HepG2 (cell line): ENCODE measurements around the gene MPPE1. TPM values are rescaled to one million over a fixed set of nuclear protein-coding genes. Genes with fewer than 3 reads are reported as not detected.

Experiments
- ATAC-seq: fragments of 200-7000 bp; cut with Tn5 transposase; 3 replicates; pipeline ENCODE4 v1.9.1; 2020; ENCODE audit warnings: mild to moderate bottlenecking, moderate library complexity
- BruUV-seq: library from RNA; stranded (reverse); fragments of 400-500 nt; replicated peaks from 2 replicates; lab custom pipeline; 2021; lab: Mats Ljungman, UMichigan
- CTCF ChIA-PET: fragments of 300-600 bp; formaldehyde crosslinking; extraction: SDS; loops from one replicate; lab custom pipeline; 2021; ENCODE audit warnings: low total read pairs, inconsistent platforms, low intra/inter-chr PET ratio; lab: Yijun Ruan, JAX
- POLR2A ChIA-PET: fragments of 350-600 bp; sonication (Branson Sonifier 250); formaldehyde crosslinking; loops from one replicate; lab custom pipeline; 2020; ENCODE audit warnings: antibody characterized with exemption, inconsistent platforms; lab: Yijun Ruan, JAX
- DNase-seq: peaks from one replicate; pipeline ENCODE4 v3.0.0-alpha.2; 2015; ENCODE audit warnings: low spot score
- FAIRE-seq: peaks from 3 replicates; lab custom pipeline; 2011; peaks lifted over from hg19 to GRCh38; lab: Jason Lieb, UNC
- H2AFZ ChIP-seq: one replicate; pipeline ENCODE4 v1.6.1; 2011; ENCODE audit warnings: low read length, inconsistent platforms
- H3K27ac ChIP-seq: fragments of 300-600 bp; 3 replicates; pipeline ENCODE4 v1.8.0; 2011; ENCODE audit warnings: mixed run types, mild to moderate bottlenecking, mixed read lengths, low read length, inconsistent platforms; ENCODE audit not compliant: insufficient read depth; ENCODE audit errors: extremely low read length
- H3K27me3 ChIP-seq, 2 experiments: fragments of 200-600 bp in 1 of 2; 2 replicates in 1 of 2; 3 replicates in 1 of 2; pipeline versions ENCODE4 v1.6.0 to v1.8.0; 2011; ENCODE audit warnings: low read length in 2 of 2, mild to moderate bottlenecking in 2 of 2, moderate library complexity in 2 of 2, inconsistent platforms in 1 of 2; ENCODE audit not compliant: insufficient read depth in 2 of 2, control insufficient read depth in 1 of 2
- H3K36me3 ChIP-seq, 2 experiments: fragments of 200-600 bp in 1 of 2; replicated peaks in 1 of 2; 2 replicates in 1 of 2; 3 replicates in 1 of 2; pipeline versions ENCODE4 v1.5.1 to v1.8.0; 2011; ENCODE audit warnings: low read length in 2 of 2, inconsistent platforms in 1 of 2; ENCODE audit not compliant: insufficient read depth in 2 of 2, control insufficient read depth in 1 of 2
- H3K4me1 ChIP-seq: 2 replicates; pipeline ENCODE4 v1.5.1; 2012; ENCODE audit warnings: low read length, inconsistent platforms; ENCODE audit not compliant: insufficient read depth
- H3K4me2 ChIP-seq: 2 replicates; pipeline ENCODE4 v1.6.0; 2011; ENCODE audit warnings: low read depth, low read length, inconsistent platforms
- H3K4me3 ChIP-seq, 3 experiments: fragments of 200-600 bp in 1 of 3; sonication (generic), shearing (Covaris generic) in 1 of 3; replicated peaks in 1 of 3; 2 replicates each; pipeline ENCODE4 v1.5.1; 2011 to 2016; ENCODE audit warnings: low read length in 3 of 3, inconsistent platforms in 2 of 3, low read depth in 2 of 3, mild to moderate bottlenecking in 2 of 3, control low read depth in 1 of 3, mixed read lengths in 1 of 3; ENCODE audit not compliant: insufficient read depth in 1 of 3
- H3K79me2 ChIP-seq: one replicate; pipeline ENCODE4 v1.6.1; 2011; ENCODE audit warnings: low read length, inconsistent platforms; ENCODE audit not compliant: insufficient read depth
- H3K9ac ChIP-seq: 2 replicates; pipeline ENCODE4 v1.6.0; 2011; ENCODE audit warnings: mild to moderate bottlenecking, low read depth, low read length, inconsistent platforms; ENCODE audit not compliant: insufficient read depth
- H3K9me3 ChIP-seq: 2 replicates; pipeline ENCODE4 v1.5.1; 2012; ENCODE audit warnings: mild to moderate bottlenecking, low read length
- H4K20me1 ChIP-seq: 2 replicates; pipeline ENCODE4 v1.6.0; 2011; ENCODE audit warnings: inconsistent platforms, mild to moderate bottlenecking, low read length, moderate library complexity; ENCODE audit not compliant: insufficient read depth
- CERS6 ChIP-seq: sonication (generic); formaldehyde crosslinking; IDR thresholded peaks from 2 replicates; pipeline ENCODE4 v1.5.0; 2020; ENCODE audit warnings: missing genetic modification reagents
- FOXJ3 ChIP-seq: sonication (generic); formaldehyde crosslinking; IDR thresholded peaks from 2 replicates; pipeline ENCODE4 v1.4.0; 2020; ENCODE audit warnings: missing genetic modification reagents, mild to moderate bottlenecking, borderline replicate concordance
- KAT2B ChIP-seq: fragments of 150-350 bp; IDR thresholded peaks from 2 replicates; pipeline ENCODE4 v1.6.1; 2014; ENCODE audit warnings: low read depth, low read length, borderline replicate concordance
- RERE ChIP-seq: IDR thresholded peaks from 2 replicates; pipeline ENCODE4 v1.6.1; 2016; ENCODE audit warnings: low read depth, missing genetic modification reagents, missing compliant biosample characterization
- SAFB2 ChIP-seq: sonication (generic); formaldehyde crosslinking; IDR thresholded peaks from 2 replicates; pipeline ENCODE4 v1.5.1; 2020; ENCODE audit warnings: missing genetic modification reagents, low read depth, mild to moderate bottlenecking, borderline replicate concordance
- ZFP37 ChIP-seq: sonication (generic); formaldehyde crosslinking; IDR thresholded peaks from 2 replicates; pipeline ENCODE4 v1.4.0; 2020; ENCODE audit warnings: missing genetic modification reagents, borderline replicate concordance
- ZFP91 ChIP-seq: sonication (generic); formaldehyde crosslinking; IDR thresholded peaks from 2 replicates; pipeline ENCODE4 v1.9.0; 2022; ENCODE audit warnings: missing genetic modification reagents, mild to moderate bottlenecking, borderline replicate concordance
- ZMYM4 ChIP-seq: sonication (generic); formaldehyde crosslinking; IDR thresholded peaks from 2 replicates; pipeline ENCODE4 v1.8.1; 2023; ENCODE audit warnings: mild to moderate bottlenecking, missing genetic modification reagents
- ZNF264 ChIP-seq: sonication (generic); formaldehyde crosslinking; IDR thresholded peaks from 2 replicates; pipeline ENCODE4 v1.4.0; 2020; ENCODE audit warnings: missing genetic modification reagents
- ZNF510 ChIP-seq: sonication (generic); formaldehyde crosslinking; IDR thresholded peaks from 2 replicates; pipeline ENCODE4 v1.4.0; 2020; ENCODE audit warnings: low read depth, mild to moderate bottlenecking, missing genetic modification reagents
- WGBS: methylation state at CpG from one replicate; pipeline ENCODE4 v1.1.6; 2017; ENCODE audit warnings: low lambda C conversion rate; 5-methylcytosine and 5-hydroxymethylcytosine counted together
- in situ Hi-C: cut with HindIII; loops from 2 replicates; pipeline ENCODE4 v1.10.0; 2017; ENCODE audit warnings: low pct_unique_long_range_greater_than_20kb; ENCODE audit not compliant: extremely low pct_ligation_motif_present
- intact Hi-C: fragments of 100-400 bp; cut with micrococcal nuclease; formaldehyde crosslinking; loops from one replicate; pipeline ENCODE4 v1.10.0; 2022; ENCODE audit not compliant: unreplicated experiment
- polyA plus RNA-seq, 8 experiments: library from polyadenylated mRNA; depleted of rRNA in 3 of 8; stranded (reverse) in 7 of 8; unstranded in 1 of 8; fragments of >200 nt; fragmentation: Illumina TruSeq in 4 of 8; extraction: Trizol in 4 of 8; gene quantifications; 2 replicates each; pipeline versions ENCODE4 v1.2.1 to v1.2.3, GENCODE V29; 2011 to 2016; ENCODE audit warnings: low read depth in 4 of 8, missing spikeins in 1 of 8, mixed read lengths in 1 of 8; ENCODE audit not compliant: insufficient read depth in 1 of 8
- total RNA-seq, 5 experiments: library from RNA; depleted of rRNA; stranded (reverse); fragments of >200 nt; fragmentation: Illumina TruSeq; extraction: Trizol; gene quantifications; 2 replicates each; pipeline ENCODE4 v1.2.3, GENCODE V29; 2016; ENCODE audit warnings: low read depth in 1 of 5

MPPE1 gene
- total and polyA plus RNA-seq, 2 of the 13 experiments (the other 11 are each of a cell fraction or from before 2014, with no cell fraction given), result 9.6 to 11.9 TPM

- no peak for DNase-seq
- Histone ChIP-seq H2AFZ (no peak overlapping the region), H3K4me2 (no peak overlapping the region), H3K79me2 (no peaks in the 10 kb centered on the region), H3K9ac (no peak overlapping the region), H3K27ac (no peak overlapping the region), H3K4me1 (0 out of 2 replicates have a peak, but pooled peaks cover under 1% of the 10 kb centered on the region), H4K20me1 (no peaks in the 10 kb centered on the region), H3K9me3 (no peaks in the 10 kb centered on the region), H3K27me3 (peaks cover 0 to 14% of the 10 kb centered on the region in 2 experiments; a peak in 2 of 5 replicates), H3K4me3 (no peak overlapping the region), H3K36me3 (no peaks in the 10 kb centered on the region)
- ATAC-seq, result no peak
- no TSS peak for BruUV-seq
- no peak for TF ChIP-seq ZNF510
- TF ChIP-seq ZFP91, result no peak
- intact Hi-C loops (no loop called here), in situ Hi-C loops (no loop called here)
- 53% methylated on average over 4 of the region's 14 CpGs for WGBS
- FAIRE-seq, result no peak
- ChIA-PET CTCF (no interaction called here), POLR2A (interaction anchor here (1.1 to 1.2 kb wide), 2 partner anchors 49 to 63 kb away, joined by 3 read pairs; partner anchors contain the start of gene IMPA2)
Observed at GRCh38 chr18:11932393-11932792, 24.3 kb upstream of the MPPE1 start.

- BruUV-seq, result no TSS peak
- CTCF ChIA-PET, result no interaction called here
- Histone ChIP-seq H3K9ac (no peak overlapping the region), H3K79me2 (no peaks in the 10 kb centered on the region), H3K4me3 (no peak overlapping the region), H4K20me1 (no peaks in the 10 kb centered on the region), H3K9me3 (no peaks in the 10 kb centered on the region), H3K36me3 (no peaks in the 10 kb centered on the region), H2AFZ (no peak overlapping the region), H3K4me1 (peaks cover 26% of the 10 kb centered on the region), H3K27me3 (peaks cover 0 to 22% of the 10 kb centered on the region in 2 experiments; a peak in 3 of 5 replicates), H3K27ac (no peak overlapping the region), H3K4me2 (no peak overlapping the region)
- POLR2A ChIA-PET, result interaction anchor here (0.5 to 0.7 kb wide), 2 partner anchors 8 to 53 kb away, joined by 3 to 4 read pairs; no protein-coding TSS in a partner anchor
- DNase-seq (no peak), FAIRE-seq (no peak), ATAC-seq (no peak)
- 0% methylated on average over 1 of the region's 1 CpG for WGBS
- intact Hi-C loops, result no loop called here
- in situ Hi-C loops, result no loop called here
- no peak for TF ChIP-seq ZNF264 (CRISPR knock-in tag)
- TF ChIP-seq ZMYM4, result no peak
- no peak for TF ChIP-seq RERE (CRISPR knock-in tag)
- TF ChIP-seq KAT2B, result no peak
- no peak for TF ChIP-seq FOXJ3 (CRISPR knock-in tag)
- no peak for TF ChIP-seq CERS6 (CRISPR knock-in tag)
- TF ChIP-seq SAFB2 (CRISPR knock-in tag), result no peak
- no peak for TF ChIP-seq ZFP37 (CRISPR knock-in tag)
Observed at GRCh38 chr18:11927497-11927896, 19.4 kb upstream of the MPPE1 start.
